Measurements from ENCODE around the gene FLNC. TPM values are rescaled to one million over a fixed set of nuclear protein-coding genes. Genes with fewer than 3 reads are reported as not detected.
A peak's percentile ranks its signal among the peaks of the same experiment; 100 is the strongest.

The FLNC gene
- total and polyA plus RNA-seq, 9 of the 15 experiments (the other 6 are each of a cell fraction or from before 2014, with no cell fraction given) = 0.90 to 155 (median 28.8) TPM

DNA sequence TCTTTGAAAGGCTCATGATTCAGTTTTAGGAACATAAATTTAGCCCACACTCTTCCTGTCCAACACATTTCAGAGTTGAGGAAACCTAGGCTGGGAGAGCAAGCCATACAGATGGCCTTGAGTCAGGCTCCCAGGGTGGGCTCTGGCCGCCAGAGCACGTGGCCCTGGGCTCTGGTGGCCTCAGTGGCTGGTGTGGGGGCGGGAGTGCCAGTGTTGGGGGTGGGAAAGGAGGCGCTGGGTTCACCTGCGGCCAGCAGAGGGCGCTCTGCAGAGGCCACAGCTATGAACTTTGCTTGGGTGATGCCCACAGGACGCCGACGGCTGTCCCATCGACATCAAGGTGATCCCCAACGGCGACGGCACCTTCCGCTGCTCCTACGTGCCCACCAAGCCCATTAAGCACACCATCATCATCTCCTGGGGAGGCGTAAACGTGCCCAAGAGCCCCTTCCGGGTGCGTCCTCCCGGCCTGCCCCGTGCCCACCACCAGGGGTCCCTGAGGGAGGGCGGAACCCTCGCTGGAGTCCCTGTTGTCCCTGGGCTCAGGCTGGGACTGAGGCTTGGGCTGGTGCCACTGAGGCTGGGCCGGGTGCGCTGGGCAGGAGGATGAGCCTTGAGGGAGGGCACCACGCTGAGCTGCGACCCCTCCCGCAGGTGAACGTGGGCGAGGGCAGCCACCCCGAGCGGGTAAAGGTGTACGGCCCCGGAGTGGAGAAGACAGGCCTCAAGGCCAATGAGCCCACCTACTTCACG lies 11.9 kb downstream of the FLNC start (continued):
- no peak for TF ChIP-seq ZBTB40 (IDR thresholded peaks at IDR 0.05)
- TF ChIP-seq ZBTB40 (CRISPR knock-in tag; IDR thresholded peaks at IDR 0.05) = no peak
- TF ChIP-seq POLR2G (IDR thresholded peaks at IDR 0.05; ENCODE audit: low read depth, low read length) = peak; percentile 81
- TF ChIP-seq ZNF143 (CRISPR knock-in tag; IDR thresholded peaks at IDR 0.05) = no peak
- 0 out of 2 replicates have a peak, but pooled peaks have one; percentile 47 for TF ChIP-seq THRAP3 (IDR thresholded peaks at IDR 0.05; ENCODE audit: borderline replicate concordance)
- no peak for TF ChIP-seq NBN (IDR thresholded peaks at IDR 0.05; ENCODE audit: low read depth)
- TF ChIP-seq ZBTB34 (CRISPR knock-in tag; IDR thresholded peaks at IDR 0.05) = no peak
- peak; percentile 16 for TF ChIP-seq CCNT2 (IDR thresholded peaks at IDR 0.05; ENCODE audit: borderline replicate concordance, extremely low read depth, insufficient read length, low read depth, low read length)
- TF ChIP-seq U2AF2 (optimal IDR thresholded peaks at IDR 0.05; ENCODE audit: low read depth, low read length) = no peak
